ENCODE data around the gene CFAP97. TPM values are rescaled to one million over a fixed set of nuclear protein-coding genes. Genes with fewer than 3 reads are reported as not detected.

The CFAP97 gene
- total and polyA plus RNA-seq, 5 donors from 2014 or later = 28.3 to 87.1 (median 77.9) TPM

- no peaks in the 10 kb centered on the region for H3K4me1 ChIP-seq (ENCODE audit: control insufficient read depth, insufficient read depth, low read length, poor library complexity, severe bottlenecking)
- ATAC-seq (ENCODE audit: low read depth in 2 of 2) = no peak
- H3K4me3 ChIP-seq (ENCODE audit: low read depth, low read length) = no peak overlapping the region
- H3K4me3 Mint-ChIP-seq = no peak overlapping the region
- no peaks in the 10 kb centered on the region for H3K9me3 ChIP-seq (ENCODE audit: control insufficient read depth in 2 of 2, low read length in 2 of 2)
- peaks cover 12 to 24% (median 20%) of the 10 kb centered on the region in 4 donors for H3K4me1 Mint-ChIP-seq
- H3K27me3 ChIP-seq (ENCODE audit: control insufficient read depth, insufficient read depth, low read length) = no peaks in the 10 kb centered on the region
- peak overlapping the region in 1 of 3 donors; percentile 65 for H3K27ac Mint-ChIP-seq
- H3K36me3 Mint-ChIP-seq = peaks cover 8% of the 10 kb centered on the region
- no peak overlapping the region for H3K27ac ChIP-seq (ENCODE audit: insufficient read depth, low read length, poor library complexity, severe bottlenecking)
- no peak for DNase-seq
- no peaks in the 10 kb centered on the region for H3K9me3 Mint-ChIP-seq
- H3K27me3 Mint-ChIP-seq = no peaks in the 10 kb centered on the region
- no peaks in the 10 kb centered on the region for H3K36me3 ChIP-seq (ENCODE audit: control insufficient read depth, insufficient read depth, low read length)
Measured at GRCh38 chr4:185232370-185232769, 28.6 kb upstream of the CFAP97 start.

- Mint-ChIP-seq H3K27ac (no peak overlapping the region), H3K4me3 (no peak overlapping the region), H3K27me3 (no peaks in the 10 kb centered on the region), H3K4me1 (peaks cover 13 to 19% (median 17%) of the 10 kb centered on the region in 4 donors), H3K36me3 (peaks cover 8% of the 10 kb centered on the region), H3K9me3 (no peaks in the 10 kb centered on the region)
- no peak for ATAC-seq (ENCODE audit: low read depth in 2 of 2)
- Histone ChIP-seq H3K27me3 (ENCODE audit: control insufficient read depth, insufficient read depth, low read length) (no peaks in the 10 kb centered on the region), H3K4me1 (ENCODE audit: control insufficient read depth, insufficient read depth, low read length, poor library complexity, severe bottlenecking) (no peaks in the 10 kb centered on the region), H3K36me3 (ENCODE audit: control insufficient read depth, insufficient read depth, low read length) (no peaks in the 10 kb centered on the region), H3K27ac (ENCODE audit: insufficient read depth, low read length, poor library complexity, severe bottlenecking) (no peak overlapping the region), H3K9me3 (ENCODE audit: control insufficient read depth in 2 of 2, low read length in 2 of 2) (no peaks in the 10 kb centered on the region), H3K4me3 (ENCODE audit: low read depth, low read length) (no peak overlapping the region)
- no peak for DNase-seq
Measured at GRCh38 chr4:185229021-185229818, 25.4 kb upstream of the CFAP97 start.

- Mint-ChIP-seq H3K36me3 (peaks cover 8% of the 10 kb centered on the region), H3K27ac (no peak overlapping the region), H3K9me3 (no peaks in the 10 kb centered on the region), H3K4me3 (no peak overlapping the region), H3K27me3 (no peaks in the 10 kb centered on the region), H3K4me1 (peaks cover 13 to 21% (median 17%) of the 10 kb centered on the region in 4 donors)
- Histone ChIP-seq H3K27me3 (ENCODE audit: control insufficient read depth, insufficient read depth, low read length) (no peaks in the 10 kb centered on the region), H3K9me3 (ENCODE audit: control insufficient read depth in 2 of 2, low read length in 2 of 2) (no peaks in the 10 kb centered on the region), H3K4me1 (ENCODE audit: control insufficient read depth, insufficient read depth, low read length, poor library complexity, severe bottlenecking) (no peaks in the 10 kb centered on the region), H3K27ac (ENCODE audit: insufficient read depth, low read length, poor library complexity, severe bottlenecking) (no peak overlapping the region), H3K4me3 (ENCODE audit: low read depth, low read length) (no peak overlapping the region), H3K36me3 (ENCODE audit: control insufficient read depth, insufficient read depth, low read length) (no peaks in the 10 kb centered on the region)
- ATAC-seq (ENCODE audit: low read depth in 2 of 2) = no peak
- no peak for DNase-seq
Measured at GRCh38 chr4:185227713-185228278, 24.0 kb upstream of the CFAP97 start.

GRCh38 chr4:185227131-185227551 lies 23.3 kb upstream of the CFAP97 start:
- DNase-seq (no peak), ATAC-seq (ENCODE audit: low read depth in 2 of 2) (no peak)
- Mint-ChIP-seq H3K27me3 (no peaks in the 10 kb centered on the region), H3K9me3 (peaks cover 0 to 2% (median 0%) of the 10 kb centered on the region in 7 donors), H3K4me1 (peaks cover 8 to 17% (median 12%) of the 10 kb centered on the region in 4 donors), H3K4me3 (no peak overlapping the region), H3K27ac (no peak overlapping the region), H3K36me3 (peaks cover 10% of the 10 kb centered on the region)
- no peak overlapping the region for H3K27ac ChIP-seq (ENCODE audit: insufficient read depth, low read length, poor library complexity, severe bottlenecking)
- H3K27me3 ChIP-seq (ENCODE audit: control insufficient read depth, insufficient read depth, low read length) = no peaks in the 10 kb centered on the region
- H3K4me1 ChIP-seq (ENCODE audit: control insufficient read depth, insufficient read depth, low read length, poor library complexity, severe bottlenecking) = no peaks in the 10 kb centered on the region
- no peaks in the 10 kb centered on the region for H3K9me3 ChIP-seq (ENCODE audit: control insufficient read depth in 2 of 2, low read length in 2 of 2)
- H3K36me3 ChIP-seq (ENCODE audit: control insufficient read depth, insufficient read depth, low read length) = no peaks in the 10 kb centered on the region
- H3K4me3 ChIP-seq (ENCODE audit: low read depth, low read length) = no peak overlapping the region

- Histone ChIP-seq H3K27me3 (ENCODE audit: control insufficient read depth, insufficient read depth, low read length) (no peaks in the 10 kb centered on the region), H3K9me3 (ENCODE audit: control insufficient read depth in 2 of 2, low read length in 2 of 2) (no peaks in the 10 kb centered on the region), H3K27ac (ENCODE audit: insufficient read depth, low read length, poor library complexity, severe bottlenecking) (no peak overlapping the region), H3K4me1 (ENCODE audit: control insufficient read depth, insufficient read depth, low read length, poor library complexity, severe bottlenecking) (no peaks in the 10 kb centered on the region), H3K36me3 (ENCODE audit: control insufficient read depth, insufficient read depth, low read length) (no peaks in the 10 kb centered on the region), H3K4me3 (ENCODE audit: low read depth, low read length) (no peak overlapping the region)
- Mint-ChIP-seq H3K27me3 (no peaks in the 10 kb centered on the region), H3K27ac (peak overlapping the region in 1 of 3 donors; percentile 38), H3K4me3 (no peak overlapping the region), H3K36me3 (peaks cover 13% of the 10 kb centered on the region), H3K9me3 (peaks cover 0 to 2% (median 0%) of the 10 kb centered on the region in 7 donors), H3K4me1 (peaks cover 9 to 24% (median 12%) of the 10 kb centered on the region in 4 donors)
- ATAC-seq (ENCODE audit: low read depth in 2 of 2) = no peak
- no peak for DNase-seq
Measured at GRCh38 chr4:185225940-185226339, 22.1 kb upstream of the CFAP97 start.

GRCh38 chr4:185224597-185224996 lies 20.8 kb upstream of the CFAP97 start:
- ATAC-seq (ENCODE audit: low read depth in 2 of 2) (no peak), DNase-seq (no peak)
- H3K9me3 Mint-ChIP-seq = peaks cover 0 to 2% (median 0%) of the 10 kb centered on the region in 7 donors
- no peaks in the 10 kb centered on the region for H3K27me3 Mint-ChIP-seq
- peaks cover 13% of the 10 kb centered on the region for H3K36me3 Mint-ChIP-seq
- Histone ChIP-seq H3K27me3 (ENCODE audit: control insufficient read depth, insufficient read depth, low read length) (no peaks in the 10 kb centered on the region), H3K9me3 (ENCODE audit: control insufficient read depth in 2 of 2, low read length in 2 of 2) (no peaks in the 10 kb centered on the region), H3K4me3 (ENCODE audit: low read depth, low read length) (no peak overlapping the region), H3K4me1 (ENCODE audit: control insufficient read depth, insufficient read depth, low read length, poor library complexity, severe bottlenecking) (no peaks in the 10 kb centered on the region), H3K36me3 (ENCODE audit: control insufficient read depth, insufficient read depth, low read length) (no peaks in the 10 kb centered on the region), H3K27ac (ENCODE audit: insufficient read depth, low read length, poor library complexity, severe bottlenecking) (no peak overlapping the region)
- H3K27ac Mint-ChIP-seq = no peak overlapping the region
- no peak overlapping the region for H3K4me3 Mint-ChIP-seq
- H3K4me1 Mint-ChIP-seq = peaks cover 11 to 28% (median 16%) of the 10 kb centered on the region in 4 donors

- Histone ChIP-seq H3K9me3 (ENCODE audit: control insufficient read depth in 2 of 2, low read length in 2 of 2) (no peaks in the 10 kb centered on the region), H3K4me3 (ENCODE audit: low read depth, low read length) (no peak overlapping the region), H3K4me1 (ENCODE audit: control insufficient read depth, insufficient read depth, low read length, poor library complexity, severe bottlenecking) (no peaks in the 10 kb centered on the region), H3K36me3 (ENCODE audit: control insufficient read depth, insufficient read depth, low read length) (no peaks in the 10 kb centered on the region), H3K27ac (ENCODE audit: insufficient read depth, low read length, poor library complexity, severe bottlenecking) (no peak overlapping the region), H3K27me3 (ENCODE audit: control insufficient read depth, insufficient read depth, low read length) (no peaks in the 10 kb centered on the region)
- no peak overlapping the region for H3K27ac Mint-ChIP-seq
- peaks cover 13% of the 10 kb centered on the region for H3K36me3 Mint-ChIP-seq
- DNase-seq = no peak
- no peak for ATAC-seq (ENCODE audit: low read depth in 2 of 2)
- H3K9me3 Mint-ChIP-seq = peaks cover 0 to 2% (median 0%) of the 10 kb centered on the region in 7 donors
- H3K27me3 Mint-ChIP-seq = no peaks in the 10 kb centered on the region
- H3K4me3 Mint-ChIP-seq = no peak overlapping the region
- peaks cover 14 to 32% (median 24%) of the 10 kb centered on the region in 4 donors for H3K4me1 Mint-ChIP-seq
Measured at GRCh38 chr4:185222598-185222997, 18.8 kb upstream of the CFAP97 start.

All from CD4-positive, CD25-positive, alpha-beta regulatory T cell (primary cell).